ENCODE measurements around the gene CIITA. TPM values are rescaled to one million over a fixed set of nuclear protein-coding genes. Genes with fewer than 3 reads are reported as not detected.
"Not testable (repeated sequence)": the region's sequence is repeated elsewhere in the genome, so short reads cannot be mapped to it uniquely, and the experiment has no call there.

Gene CIITA
- total RNA-seq, 1 experiment from 2014 or later: 0.12 TPM

DNA sequence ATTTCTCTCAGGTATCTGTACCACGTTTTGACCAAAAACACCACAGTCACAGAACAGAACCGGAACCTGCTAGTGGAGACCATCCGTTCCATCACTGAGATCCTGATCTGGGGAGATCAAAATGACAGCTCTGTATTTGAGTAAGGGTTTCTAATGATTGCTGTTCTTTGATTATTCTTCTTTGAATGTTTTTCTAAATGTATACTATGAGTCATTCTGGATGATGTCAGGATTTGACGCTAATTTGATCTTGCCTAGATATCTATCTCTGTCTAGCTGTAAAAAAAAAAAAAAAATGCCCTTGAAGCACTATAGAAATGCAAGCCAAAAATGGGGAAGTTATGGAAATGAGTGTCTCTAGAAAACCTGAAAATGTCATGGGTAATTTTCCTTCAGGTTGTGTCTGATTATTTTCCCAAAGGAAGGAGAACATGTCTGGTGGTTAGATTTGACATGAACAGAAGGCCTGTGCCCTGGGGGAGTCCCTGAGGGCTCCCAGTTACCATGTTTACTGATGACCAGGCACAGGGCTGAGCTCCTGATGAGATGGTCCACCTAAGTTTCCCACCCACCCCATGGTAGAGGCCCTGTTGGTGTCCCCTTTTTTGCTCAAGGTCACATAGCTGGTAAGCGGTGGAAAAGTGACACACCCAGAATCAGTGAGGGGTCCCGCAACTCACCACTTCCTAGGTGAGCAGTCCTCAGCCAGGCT is 80.9 kb downstream of the CIITA start:
- peak; percentile 52 for DNase-seq (ENCODE audit: low read depth)

GRCh38 chr16:10959161-10959560 is 82.2 kb downstream of the CIITA start:
- DNase-seq (ENCODE audit: low read depth): no peak

- peak; percentile 79 for DNase-seq (ENCODE audit: low read depth)
Measured at GRCh38 chr16:10961231-10961630, 84.2 kb downstream of the CIITA start.

DNA sequence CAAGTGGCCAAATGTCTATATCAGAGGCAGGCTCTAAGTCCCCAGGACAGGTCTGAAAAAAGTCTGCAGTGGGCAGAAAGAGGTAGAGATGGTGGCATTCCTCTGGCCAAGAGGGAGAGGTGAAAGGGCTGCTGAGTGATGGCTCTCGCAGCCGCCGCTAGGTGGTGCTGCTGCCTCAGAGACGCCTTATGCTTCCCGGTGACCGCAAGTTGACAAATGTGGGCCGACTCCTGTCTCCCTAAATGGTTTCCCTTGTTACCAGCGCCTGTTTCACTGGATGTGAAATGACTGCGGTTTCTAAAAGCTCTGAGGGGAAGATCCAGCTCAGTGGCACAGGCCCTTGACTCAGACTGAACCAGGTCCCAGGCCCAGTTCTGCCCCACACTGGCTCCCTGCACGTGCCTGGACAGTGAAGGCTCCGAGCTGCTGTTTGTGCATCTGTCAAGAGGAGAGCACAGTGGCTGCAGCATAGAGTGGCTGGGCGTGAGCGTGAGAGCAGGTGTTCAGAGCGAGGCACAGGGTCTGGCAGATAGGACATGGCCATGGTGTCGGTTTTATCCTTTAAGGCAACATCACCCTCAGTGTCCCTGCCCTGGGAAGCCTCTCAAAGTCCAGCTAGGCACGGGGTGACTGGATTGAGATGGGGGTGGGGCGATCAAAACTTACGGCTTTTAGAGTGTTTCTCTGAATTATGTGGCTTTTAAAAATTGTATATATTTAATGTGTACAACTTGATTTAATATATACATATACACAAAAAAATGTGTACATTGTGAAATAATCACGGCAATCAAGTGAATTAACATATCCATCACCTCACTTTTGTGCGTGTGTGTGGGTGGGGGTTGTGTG is 87.3 kb downstream of the CIITA start:
- peak; percentile 87 for DNase-seq (ENCODE audit: low read depth)

GRCh38 chr16:10964891-10965326 is 87.9 kb downstream of the CIITA start:
- no peak for DNase-seq (ENCODE audit: low read depth)

- no peak for DNase-seq (ENCODE audit: low read depth)
Measured at GRCh38 chr16:10965440-10966061, 88.5 kb downstream of the CIITA start.

DNA sequence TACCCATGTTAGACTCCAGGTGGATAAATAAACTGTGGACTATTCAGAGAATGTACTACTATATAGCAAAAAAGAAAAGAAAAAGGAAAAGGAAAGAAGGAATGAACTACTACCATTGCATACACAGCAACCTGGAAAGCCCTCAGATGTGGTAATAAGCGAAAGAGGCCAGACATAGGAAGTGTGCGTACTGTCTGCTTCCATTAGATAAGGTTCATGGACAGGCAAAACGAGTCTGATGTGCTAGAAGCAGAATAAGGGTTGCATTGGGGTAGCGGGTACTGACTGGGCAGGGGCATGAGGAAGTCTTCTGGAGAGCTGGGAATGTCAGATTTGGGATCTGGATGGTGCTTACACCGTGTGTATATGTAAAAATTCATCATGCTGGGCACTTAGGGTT is 89.1 kb downstream of the CIITA start:
- DNase-seq (ENCODE audit: low read depth): no peak

GRCh38 chr16:10966559-10966958 is 89.6 kb downstream of the CIITA start:
- DNase-seq (ENCODE audit: low read depth): not testable (repeated sequence)

GRCh38 chr16:10967986-10968385 is 91.0 kb downstream of the CIITA start:
- DNase-seq (ENCODE audit: low read depth): no peak

GRCh38 chr16:10968498-10968897 is 91.5 kb downstream of the CIITA start:
- DNase-seq (ENCODE audit: low read depth): no peak

GRCh38 chr16:10969615-10970014 is 92.6 kb downstream of the CIITA start:
- DNase-seq (ENCODE audit: low read depth): no peak

- no peak for DNase-seq (ENCODE audit: low read depth)
Measured at GRCh38 chr16:10970065-10970464, 93.1 kb downstream of the CIITA start.

DNA sequence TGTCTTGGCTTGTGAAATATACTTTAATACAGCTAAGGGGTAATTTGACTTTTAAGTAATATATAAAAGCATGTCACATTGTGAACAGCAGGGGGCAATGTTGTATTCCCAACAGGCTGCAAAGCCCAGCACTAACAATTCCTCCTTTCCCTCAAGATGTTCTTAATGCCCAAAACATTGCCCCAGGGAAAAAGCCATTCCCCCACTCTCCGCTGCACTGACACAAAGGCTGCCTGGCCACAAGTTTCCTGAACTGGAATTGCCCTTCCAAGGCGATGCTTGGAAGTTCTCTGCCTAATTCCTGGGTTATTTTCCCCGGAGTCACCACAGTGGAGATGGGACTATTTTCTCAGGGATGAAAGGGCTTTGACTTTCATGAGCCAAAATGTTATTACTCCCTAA is 94.6 kb downstream of the CIITA start:
- peak; percentile 96 for DNase-seq (ENCODE audit: low read depth)

- DNase-seq (ENCODE audit: low read depth): no peak
Measured at GRCh38 chr16:10972108-10972818, 95.3 kb downstream of the CIITA start.

GRCh38 chr16:10972819-10973464 is 95.9 kb downstream of the CIITA start:
- DNase-seq (ENCODE audit: low read depth): no peak

DNA sequence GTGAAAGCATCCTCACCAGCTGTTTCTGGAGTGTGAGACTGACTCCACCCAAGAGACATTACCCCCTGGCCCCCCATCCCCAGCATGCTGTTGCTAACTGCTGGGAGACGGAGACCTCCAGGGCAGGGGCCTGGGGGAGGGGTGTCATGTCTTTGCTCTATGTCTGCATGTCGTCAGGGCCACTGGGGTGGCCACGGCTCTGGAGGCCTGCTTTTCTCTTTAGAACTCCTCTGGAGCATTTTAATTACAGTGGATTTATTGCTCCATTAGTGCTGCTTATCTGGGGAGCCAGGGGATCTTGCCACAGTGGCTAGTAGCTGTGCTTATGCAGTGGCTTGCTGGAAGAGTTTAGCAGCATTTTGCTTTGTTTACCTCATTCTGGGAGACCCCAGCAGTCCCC is 99.6 kb downstream of the CIITA start:
- no peak for DNase-seq (ENCODE audit: low read depth)

- DNase-seq (ENCODE audit: low read depth): no peak
Measured at GRCh38 chr16:10978124-10978523, 101.1 kb downstream of the CIITA start.

GRCh38 chr16:10978871-10979446 is 102.0 kb downstream of the CIITA start:
- no peak for DNase-seq (ENCODE audit: low read depth)

DNA sequence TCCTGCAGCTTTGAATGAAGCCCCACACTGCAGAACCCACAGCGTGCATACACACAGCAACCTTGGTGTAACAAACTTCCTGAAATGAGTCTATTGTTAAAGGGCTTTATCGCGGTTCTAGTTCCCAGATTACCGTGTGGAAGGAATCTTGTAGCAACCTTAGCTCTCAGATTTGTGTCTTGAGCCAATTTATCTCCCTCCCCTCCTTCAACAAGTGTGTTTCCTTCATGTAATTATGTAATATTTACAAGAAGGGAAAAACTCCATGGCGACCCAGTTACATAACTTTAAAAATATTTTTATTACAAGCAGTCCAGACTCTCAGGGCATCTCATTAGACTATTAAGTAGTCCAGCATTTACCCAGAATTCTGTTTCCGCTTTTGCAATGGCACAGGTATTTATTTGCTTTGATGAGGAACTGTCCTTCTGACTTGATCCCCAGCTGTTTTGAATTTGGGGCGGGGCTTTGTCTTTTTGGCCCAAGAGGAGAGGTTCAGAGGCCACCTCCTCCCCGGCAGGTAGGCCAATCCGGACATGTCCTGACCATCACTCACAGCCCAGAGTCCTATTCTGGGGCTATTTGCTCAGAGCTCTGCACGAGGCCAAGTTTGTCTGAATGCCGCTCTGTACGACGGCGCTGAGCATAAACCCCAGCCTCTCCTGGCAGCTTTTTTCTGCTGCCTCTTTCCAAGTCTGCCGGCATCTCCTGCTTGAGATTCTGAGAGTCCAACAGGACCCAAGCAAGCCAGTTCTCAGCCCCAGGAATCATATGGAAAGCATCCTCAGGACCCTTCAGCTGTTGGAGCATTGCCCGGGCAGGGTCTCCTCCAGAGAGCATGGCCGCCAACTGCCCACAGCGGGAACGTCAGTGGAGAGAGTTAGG is 103.0 kb downstream of the CIITA start:
- no peak for DNase-seq (ENCODE audit: low read depth)

GRCh38 chr16:10980813-10981212 is 103.8 kb downstream of the CIITA start:
- no peak for DNase-seq (ENCODE audit: low read depth)
